Activated T-helper 17 cell treated with anti-CD3 and anti-CD28 coated beads, Interleukin-2, amount 50 U/mL, for 72 hours (primary cell): ENCODE data around the gene RNF121. TPM values are rescaled to one million over a fixed set of nuclear protein-coding genes. Genes with fewer than 3 reads are reported as not detected.

Experiments
- ATAC-seq: fragments of 150-1000 bp; cut with Tn5 transposase; replicated peaks from 2 replicates; pipeline ENCODE4 v1.10.0; 2021; ENCODE audit warnings: mild to moderate bottlenecking, moderate library complexity
- H3K27ac Mint-ChIP-seq: one replicate; pipeline ENCODE4 v1.8.0; 2022; ENCODE audit warnings: mixed read lengths
- H3K27me3 Mint-ChIP-seq: one replicate; pipeline ENCODE4 v1.8.0; 2022; ENCODE audit warnings: mixed read lengths
- H3K36me3 Mint-ChIP-seq: one replicate; pipeline ENCODE4 v1.8.0; 2022; ENCODE audit warnings: low read depth, mild to moderate bottlenecking, mixed read lengths
- H3K4me1 Mint-ChIP-seq: one replicate; pipeline ENCODE4 v1.8.0; 2022; ENCODE audit warnings: mixed read lengths
- H3K4me3 Mint-ChIP-seq: one replicate; pipeline ENCODE4 v1.8.0; 2022; ENCODE audit warnings: mild to moderate bottlenecking, mixed read lengths
- H3K9me3 Mint-ChIP-seq: one replicate; pipeline ENCODE4 v1.8.0; 2022; ENCODE audit warnings: mixed read lengths
- total RNA-seq, 2 donors: library from RNA; stranded (reverse); gene quantifications; one replicate each; pipeline ENCODE4 v1.2.3, GENCODE V29; 2022

RNF121 gene
- total RNA-seq, 2 donors from 2014 or later, result 45.8 to 55.5 TPM

- no peak for ATAC-seq
- Mint-ChIP-seq H3K4me3 (no peak overlapping the region), H3K27ac (no peak overlapping the region), H3K9me3 (no peaks in the 10 kb centered on the region), H3K27me3 (no peaks in the 10 kb centered on the region), H3K4me1 (peaks cover 19% of the 10 kb centered on the region), H3K36me3 (peaks cover 50% of the 10 kb centered on the region)
Observed at GRCh38 chr11:71949034-71949433, 20.2 kb downstream of the RNF121 start.

- Mint-ChIP-seq H3K27me3 (no peaks in the 10 kb centered on the region), H3K27ac (no peak overlapping the region), H3K4me3 (no peak overlapping the region), H3K36me3 (peaks cover 26% of the 10 kb centered on the region), H3K4me1 (peaks cover 29% of the 10 kb centered on the region), H3K9me3 (no peaks in the 10 kb centered on the region)
- ATAC-seq, result no peak
Observed at GRCh38 chr11:71951741-71952310, 23.0 kb downstream of the RNF121 start.

- Mint-ChIP-seq H3K4me3 (no peak overlapping the region), H3K4me1 (peaks cover 31% of the 10 kb centered on the region), H3K27ac (peak overlapping the region; percentile 34), H3K36me3 (peaks cover 43% of the 10 kb centered on the region), H3K9me3 (no peaks in the 10 kb centered on the region), H3K27me3 (no peaks in the 10 kb centered on the region)
- ATAC-seq, result peak; percentile 67
Observed at GRCh38 chr11:71955898-71956456, 27.1 kb downstream of the RNF121 start.

GRCh38 chr11:71962428-71963038 lies 33.7 kb downstream of the RNF121 start:
- ATAC-seq, result peak; percentile 93
- H3K4me1 Mint-ChIP-seq, result peaks cover 13% of the 10 kb centered on the region
- peak overlapping the region; percentile 46 for H3K4me3 Mint-ChIP-seq
- peaks cover 85% of the 10 kb centered on the region for H3K36me3 Mint-ChIP-seq
- H3K27me3 Mint-ChIP-seq, result no peaks in the 10 kb centered on the region
- peak overlapping the region; percentile 87 for H3K27ac Mint-ChIP-seq
- H3K9me3 Mint-ChIP-seq, result no peaks in the 10 kb centered on the region

- Mint-ChIP-seq H3K27ac (no peak overlapping the region), H3K36me3 (peaks cover 85% of the 10 kb centered on the region), H3K4me1 (peaks cover 9% of the 10 kb centered on the region), H3K27me3 (no peaks in the 10 kb centered on the region), H3K4me3 (no peak overlapping the region), H3K9me3 (no peaks in the 10 kb centered on the region)
- no peak for ATAC-seq
Observed at GRCh38 chr11:71963468-71963867, 34.6 kb downstream of the RNF121 start.

GRCh38 chr11:71964641-71965040 lies 35.8 kb downstream of the RNF121 start:
- no peak for ATAC-seq
- no peaks in the 10 kb centered on the region for H3K27me3 Mint-ChIP-seq
- peaks cover 9% of the 10 kb centered on the region for H3K4me1 Mint-ChIP-seq
- no peak overlapping the region for H3K4me3 Mint-ChIP-seq
- H3K27ac Mint-ChIP-seq, result no peak overlapping the region
- no peaks in the 10 kb centered on the region for H3K9me3 Mint-ChIP-seq
- H3K36me3 Mint-ChIP-seq, result peaks cover 88% of the 10 kb centered on the region

GRCh38 chr11:71971680-71972079 lies 42.8 kb downstream of the RNF121 start:
- Mint-ChIP-seq H3K4me1 (no peaks in the 10 kb centered on the region), H3K9me3 (no peaks in the 10 kb centered on the region), H3K27ac (no peak overlapping the region), H3K4me3 (no peak overlapping the region), H3K36me3 (peaks cover 71% of the 10 kb centered on the region), H3K27me3 (no peaks in the 10 kb centered on the region)
- ATAC-seq, result no peak

GRCh38 chr11:71976551-71976950 lies 47.7 kb downstream of the RNF121 start:
- Mint-ChIP-seq H3K27ac (no peak overlapping the region), H3K4me1 (peaks cover 4% of the 10 kb centered on the region), H3K9me3 (no peaks in the 10 kb centered on the region), H3K36me3 (peaks cover 75% of the 10 kb centered on the region), H3K4me3 (no peak overlapping the region), H3K27me3 (no peaks in the 10 kb centered on the region)
- no peak for ATAC-seq

- no peak overlapping the region for H3K27ac Mint-ChIP-seq
- ATAC-seq, result no peak
- no peak overlapping the region for H3K4me3 Mint-ChIP-seq
- no peaks in the 10 kb centered on the region for H3K9me3 Mint-ChIP-seq
- peaks cover 4% of the 10 kb centered on the region for H3K4me1 Mint-ChIP-seq
- no peaks in the 10 kb centered on the region for H3K27me3 Mint-ChIP-seq
- peaks cover 75% of the 10 kb centered on the region for H3K36me3 Mint-ChIP-seq
Observed at GRCh38 chr11:71977090-71977489, 48.2 kb downstream of the RNF121 start.

- peak overlapping the region; percentile 44 for H3K27ac Mint-ChIP-seq
- H3K4me1 Mint-ChIP-seq, result peaks cover 4% of the 10 kb centered on the region
- peaks cover 78% of the 10 kb centered on the region for H3K36me3 Mint-ChIP-seq
Observed at GRCh38 chr11:71977743-71978418, 49.0 kb downstream of the RNF121 start.

GRCh38 chr11:71979094-71979493 lies 50.2 kb downstream of the RNF121 start:
- peaks cover 4% of the 10 kb centered on the region for H3K4me1 Mint-ChIP-seq
- ATAC-seq, result no peak
- no peaks in the 10 kb centered on the region for H3K9me3 Mint-ChIP-seq
- peaks cover 86% of the 10 kb centered on the region for H3K36me3 Mint-ChIP-seq
- no peaks in the 10 kb centered on the region for H3K27me3 Mint-ChIP-seq
- no peak overlapping the region for H3K27ac Mint-ChIP-seq
- no peak overlapping the region for H3K4me3 Mint-ChIP-seq

More at GRCh38 chr11:71977743-71978418, 49.0 kb downstream of the RNF121 start:
- Mint-ChIP-seq H3K27me3 (no peaks in the 10 kb centered on the region), H3K4me3 (no peak overlapping the region), H3K9me3 (no peaks in the 10 kb centered on the region)
- ATAC-seq, result peak; percentile 50

- Mint-ChIP-seq H3K27me3 (no peaks in the 10 kb centered on the region), H3K4me1 (peaks cover 4% of the 10 kb centered on the region), H3K36me3 (peaks cover 84% of the 10 kb centered on the region), H3K4me3 (no peak overlapping the region), H3K9me3 (no peaks in the 10 kb centered on the region), H3K27ac (no peak overlapping the region)
- no peak for ATAC-seq
Observed at GRCh38 chr11:71979602-71980001, 50.8 kb downstream of the RNF121 start.

- no peak overlapping the region for H3K4me3 Mint-ChIP-seq
- peaks cover 79% of the 10 kb centered on the region for H3K36me3 Mint-ChIP-seq
- H3K9me3 Mint-ChIP-seq, result no peaks in the 10 kb centered on the region
- no peaks in the 10 kb centered on the region for H3K27me3 Mint-ChIP-seq
- H3K4me1 Mint-ChIP-seq, result peaks cover 5% of the 10 kb centered on the region
- ATAC-seq, result peak; percentile 67
- H3K27ac Mint-ChIP-seq, result peak overlapping the region; percentile 16
Observed at GRCh38 chr11:71986131-71986530, 57.3 kb downstream of the RNF121 start.

GRCh38 chr11:71987521-71987920 lies 58.7 kb downstream of the RNF121 start:
- ATAC-seq, result no peak
- H3K36me3 Mint-ChIP-seq, result peaks cover 74% of the 10 kb centered on the region
- H3K4me3 Mint-ChIP-seq, result no peak overlapping the region
- peaks cover 5% of the 10 kb centered on the region for H3K4me1 Mint-ChIP-seq
- no peaks in the 10 kb centered on the region for H3K9me3 Mint-ChIP-seq
- no peak overlapping the region for H3K27ac Mint-ChIP-seq
- no peaks in the 10 kb centered on the region for H3K27me3 Mint-ChIP-seq

- Mint-ChIP-seq H3K9me3 (no peaks in the 10 kb centered on the region), H3K36me3 (peaks cover 72% of the 10 kb centered on the region), H3K27me3 (no peaks in the 10 kb centered on the region), H3K27ac (no peak overlapping the region), H3K4me3 (no peak overlapping the region), H3K4me1 (peaks cover 6% of the 10 kb centered on the region)
- ATAC-seq, result no peak
Observed at GRCh38 chr11:71988050-71988449, 59.2 kb downstream of the RNF121 start.
